B cell (primary cell): ENCODE measurements around the gene ANKRD11. TPM values are rescaled to one million over a fixed set of nuclear protein-coding genes. Genes with fewer than 3 reads are reported as not detected.
A peak's percentile ranks its signal among the peaks of the same experiment; 100 is the strongest.

Source experiments
- ATAC-seq: fragments of 200-7000 bp; cut with Tn5 transposase; one replicate; pipeline ENCODE4 v1.10.0; 2021; ENCODE audit warnings: low read depth, mild to moderate bottlenecking, moderate number of reproducible peaks, moderate library complexity
- CTCF ChIA-PET: fragments of 350-600 bp; sonication (Branson Sonifier 250); formaldehyde crosslinking; loops from one replicate; lab custom pipeline; 2021; ENCODE audit warnings: antibody characterized with exemption, inconsistent platforms; lab: Charles Lee
- POLR2A ChIA-PET: fragments of 350-600 bp; sonication (Branson Sonifier 250); formaldehyde crosslinking; loops from one replicate; lab custom pipeline; 2021; ENCODE audit warnings: antibody characterized with exemption; lab: Charles Lee
- DNase-seq: peaks from one replicate; pipeline ENCODE4 v3.0.0; 2013
- H2AFZ ChIP-seq: 2 replicates; pipeline ENCODE4 v1.6.1; 2012; ENCODE audit warnings: mild to moderate bottlenecking, low read depth, low read length; ENCODE audit not compliant: insufficient read depth, poor library complexity, severe bottlenecking
- H3K27ac ChIP-seq, 2 donors: 1 replicate in 1 of 2; 2 replicates in 1 of 2; pipeline ENCODE4 v1.5.1; 2012 to 2013; ENCODE audit warnings: low read length in 2 of 2, mild to moderate bottlenecking in 2 of 2, moderate library complexity in 1 of 2
- H3K27me3 ChIP-seq, 4 experiments: fragments of 200-600 bp in 1 of 4; sonication (generic) in 1 of 4; replicated peaks in 1 of 4; 1 replicate in 2 of 4; 2 replicates in 2 of 4; pipeline versions ENCODE4 v1.6.1 to v1.7.0; 2013 to 2016; ENCODE audit warnings: low read length in 3 of 4, mild to moderate bottlenecking in 2 of 4, mixed read lengths in 1 of 4, moderate library complexity in 1 of 4; ENCODE audit not compliant: insufficient read depth in 4 of 4, control insufficient read depth in 3 of 4; ENCODE audit errors: control extremely low read depth in 1 of 4
- H3K36me3 ChIP-seq, 2 experiments: replicated peaks in 1 of 2; 1 replicate in 1 of 2; 2 replicates in 1 of 2; pipeline versions ENCODE4 v1.6.1 to v1.7.1; 2013; ENCODE audit warnings: low read length in 1 of 2; ENCODE audit not compliant: insufficient read depth in 2 of 2, control insufficient read depth in 1 of 2; ENCODE audit errors: control extremely low read depth in 1 of 2, extremely low read depth in 1 of 2
- H3K4me1 ChIP-seq, 2 donors: fragments of 200-600 bp in 1 of 2; sonication (generic) in 1 of 2; 1 replicate in 1 of 2; 2 replicates in 1 of 2; pipeline versions ENCODE4 v1.5.1 to v1.6.1; 2013 to 2017; ENCODE audit warnings: low read length in 2 of 2; ENCODE audit not compliant: control insufficient read depth in 2 of 2, insufficient read depth in 2 of 2
- H3K4me2 ChIP-seq: replicated peaks from 2 replicates; pipeline ENCODE3; 2012; ENCODE audit warnings: mild to moderate bottlenecking, low read depth, low read length; ENCODE audit not compliant: poor library complexity, severe bottlenecking
- H3K4me3 ChIP-seq, 5 experiments: fragments of 200-600 bp in 1 of 5; sonication (generic) in 1 of 5; 1 replicate in 3 of 5; 2 replicates in 2 of 5; pipeline versions ENCODE4 v1.5.1 to v1.7.0; 2011 to 2016; ENCODE audit warnings: low read length in 4 of 5, mild to moderate bottlenecking in 4 of 5, low read depth in 2 of 5, control low read depth in 1 of 5, moderate library complexity in 1 of 5; ENCODE audit not compliant: insufficient read depth in 1 of 5; ENCODE audit errors: control extremely low read depth in 1 of 5, extremely low read depth in 1 of 5
- H3K79me2 ChIP-seq: fragments of 200-600 bp; sonication (generic); one replicate; pipeline ENCODE4 v1.6.0; 2016; ENCODE audit warnings: low read length; ENCODE audit not compliant: control insufficient read depth, insufficient read depth
- H3K9ac ChIP-seq: fragments of 200-600 bp; sonication (generic); 2 replicates; pipeline ENCODE4 v1.6.1; 2017; ENCODE audit warnings: mild to moderate bottlenecking, low read length, moderate library complexity
- H3K9me3 ChIP-seq, 3 donors: one replicate each; pipeline versions ENCODE4 v1.6.1 to v1.7.1; 2013; ENCODE audit warnings: low read length in 2 of 3; ENCODE audit not compliant: control insufficient read depth in 2 of 3, insufficient read depth in 1 of 3; ENCODE audit errors: control extremely low read depth in 1 of 3
- H4K20me1 ChIP-seq: 2 replicates; pipeline ENCODE4 v1.6.0; 2012; ENCODE audit warnings: mild to moderate bottlenecking, low read length; ENCODE audit not compliant: insufficient read depth, control insufficient read depth, poor library complexity, severe bottlenecking
- H3K27ac Mint-ChIP-seq: one replicate; pipeline ENCODE4 v1.8.0; 2021; ENCODE audit warnings: mixed read lengths
- H3K27me3 Mint-ChIP-seq: one replicate; pipeline ENCODE4 v1.8.0; 2021; ENCODE audit warnings: mixed read lengths
- H3K4me1 Mint-ChIP-seq: one replicate; pipeline ENCODE4 v1.8.0; 2021; ENCODE audit warnings: mixed read lengths
- H3K4me3 Mint-ChIP-seq: one replicate; pipeline ENCODE4 v1.8.0; 2021; ENCODE audit warnings: mixed read lengths
- H3K9me3 Mint-ChIP-seq: one replicate; pipeline ENCODE4 v1.8.0; 2022; ENCODE audit warnings: mixed read lengths; ENCODE audit not compliant: insufficient read depth
- CTCF ChIP-seq: fragments of 200-600 bp; IDR thresholded peaks from one replicate; pipeline ENCODE4 v1.8.0; 2022; ENCODE audit warnings: antibody characterized with exemption, mild to moderate bottlenecking
- EZH2 ChIP-seq: IDR thresholded peaks from 2 replicates; pipeline ENCODE4 v1.6.1; 2012; ENCODE audit warnings: borderline replicate concordance, low read depth, mild to moderate bottlenecking, moderate library complexity, low read length; ENCODE audit not compliant: insufficient read depth, poor library complexity, severe bottlenecking
- WGBS: methylation state at CpG from one replicate; pipeline ENCODE4 v1.1.5; 2013; ENCODE audit warnings: missing lambda C conversion rate; ENCODE audit not compliant: insufficient coverage; 5-methylcytosine and 5-hydroxymethylcytosine counted together
- intact Hi-C: fragments of 100-400 bp; cut with micrococcal nuclease; formaldehyde crosslinking; loops from one replicate; pipeline ENCODE4 v1.10.0; 2022
- polyA plus RNA-seq: library from polyadenylated mRNA; depleted of rRNA; stranded (reverse); fragments of >200 nt; gene quantifications from 2 replicates; pipeline ENCODE4 v1.2.3, GENCODE V29; 2012
- total RNA-seq, 2 donors: library from RNA; stranded (reverse); fragments of 120-200 nt in 1 of 2; gene quantifications; 1 replicate in 1 of 2; 2 replicates in 1 of 2; pipeline versions ENCODE4 v1.2.3 to v1.2.4, GENCODE V29; 2013 to 2022

Gene ANKRD11
- total and polyA plus RNA-seq, 2 donors (not counting 1 experiment from before 2014, with no cell fraction given), result 67.9 to 314 TPM

- Histone ChIP-seq H3K27me3 (no peaks in the 10 kb centered on the region), H3K36me3 (no peaks in the 10 kb centered on the region), H3K4me3 (no peak overlapping the region), H3K27ac (no peak overlapping the region), H3K9ac (no peak overlapping the region), H3K79me2 (peaks cover 86% of the 10 kb centered on the region), H4K20me1 (peaks cover 94% of the 10 kb centered on the region), H3K4me2 (no peak overlapping the region), H2AFZ (no peak overlapping the region), H3K4me1 (peaks cover 3 to 6% of the 10 kb centered on the region in 2 donors), H3K9me3 (peaks cover 0 to 6% (median 0%) of the 10 kb centered on the region in 3 donors)
- Mint-ChIP-seq H3K9me3 (no peaks in the 10 kb centered on the region), H3K27ac (no peak overlapping the region), H3K4me3 (no peak overlapping the region), H3K27me3 (no peaks in the 10 kb centered on the region), H3K4me1 (peaks cover 39% of the 10 kb centered on the region)
- ATAC-seq (peak; percentile 31), DNase-seq (peak; percentile 55)
- no peak for TF ChIP-seq CTCF
- WGBS, result 100% methylated on average over 2 of the region's 6 CpGs
- ChIA-PET POLR2A (interaction anchor here (0.8 kb wide), 1 partner anchor 293 kb away, joined by 3 read pairs; no protein-coding TSS in a partner anchor), CTCF (interaction anchor here (0.9 to 2.5 kb wide), 2 partner anchors 24 to 241 kb away, joined by 4 to 10 read pairs; no protein-coding TSS in a partner anchor)
- intact Hi-C loops, result loop anchor here (2.0 kb wide), 2 partner anchors 28 to 48 kb away; partner anchors contain the start of gene SPG7
Measured at GRCh38 chr16:89460556-89460955, 29.8 kb downstream of the ANKRD11 start.

GRCh38 chr16:89458967-89459366, 31.4 kb downstream of the ANKRD11 start:
- Mint-ChIP-seq H3K9me3 (no peaks in the 10 kb centered on the region), H3K4me3 (no peak overlapping the region), H3K4me1 (peaks cover 36% of the 10 kb centered on the region), H3K27ac (no peak overlapping the region), H3K27me3 (no peaks in the 10 kb centered on the region)
- no peak overlapping the region for H3K4me2 ChIP-seq
- POLR2A ChIA-PET, result no interaction called here
- no peak overlapping the region for H2AFZ ChIP-seq
- WGBS, result no CpG with 5 or more reads among the region's 2 CpGs
- no peaks in the 10 kb centered on the region for H3K36me3 ChIP-seq
- H3K4me1 ChIP-seq, result peaks cover 8 to 14% of the 10 kb centered on the region in 2 donors
- H3K9me3 ChIP-seq, result peaks cover 0 to 21% (median 0%) of the 10 kb centered on the region in 3 donors
- ATAC-seq (no peak), DNase-seq (no peak)
- H3K4me3 ChIP-seq, result no peak overlapping the region
- H3K9ac ChIP-seq, result no peak overlapping the region
- no peak overlapping the region for H3K27ac ChIP-seq
- CTCF ChIA-PET, result interaction anchor here (1.2 to 2.5 kb wide), 2 partner anchors 25 to 84 kb away, joined by 4 to 10 read pairs; no protein-coding TSS in a partner anchor
- no peak for TF ChIP-seq EZH2
- no peak for TF ChIP-seq CTCF
- H4K20me1 ChIP-seq, result peaks cover 91% of the 10 kb centered on the region
- H3K79me2 ChIP-seq, result peaks cover 78% of the 10 kb centered on the region
- H3K27me3 ChIP-seq, result no peaks in the 10 kb centered on the region
- intact Hi-C loops, result no loop called here
